ENCODE data around the gene LONP1.

The LONP1 gene

DNA sequence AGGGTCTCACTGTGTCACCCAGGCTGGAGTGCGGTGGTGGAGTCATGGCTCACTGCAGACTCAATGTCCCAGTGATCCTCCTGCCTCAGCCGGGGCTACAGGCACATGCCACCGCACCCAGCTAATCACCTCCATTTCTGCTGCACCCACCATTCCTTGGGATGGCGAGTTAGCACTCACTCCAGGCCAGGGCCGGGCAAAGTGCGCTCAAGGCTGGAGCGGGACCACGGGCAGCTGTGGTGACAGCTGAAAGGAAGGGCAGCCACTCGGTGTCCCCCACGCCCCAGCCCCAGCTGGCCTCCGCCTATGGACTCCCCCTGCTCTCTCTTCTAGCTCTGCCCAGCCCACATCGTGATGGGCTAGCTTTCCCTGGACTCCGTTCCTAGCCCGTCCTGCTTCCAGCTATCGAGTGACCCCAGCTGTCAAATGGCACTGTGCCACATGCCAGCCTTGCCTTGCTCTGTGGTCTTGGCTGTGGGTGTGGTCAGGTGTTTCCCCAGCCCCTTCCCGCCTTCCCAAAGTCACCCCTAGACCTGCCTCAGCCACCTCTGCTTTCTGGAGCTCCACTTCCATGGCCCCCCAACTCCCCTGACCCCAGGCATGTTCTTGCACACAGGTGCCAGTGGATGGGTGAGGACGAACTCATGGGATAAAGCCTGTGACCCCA is 43.7 kb downstream of the LONP1 start:
- no peak for DNase-seq
- H3K14ac ChIP-seq (ENCODE audit: low read length in 2 of 2) = no peak overlapping the region
- peak overlapping the region in 1 of 2 experiments; percentile 21 for H2BK12ac ChIP-seq (ENCODE audit: low read length in 2 of 2)
- peak overlapping the region; percentile 78 for H4K91ac ChIP-seq (ENCODE audit: low read length)
- no peak overlapping the region for H3K23ac ChIP-seq (ENCODE audit: low read length in 2 of 2)
- no peak overlapping the region for H2BK120ac ChIP-seq (ENCODE audit: low read depth, low read length)
- no peak overlapping the region for H3K4me3 ChIP-seq (ENCODE audit: insufficient read depth in 1 of 2, low read depth in 1 of 2, low read length in 2 of 2)
- H3K27me3 ChIP-seq (ENCODE audit: control insufficient read depth in 1 of 2, insufficient read depth in 1 of 2, low read length in 2 of 2) = no peaks in the 10 kb centered on the region
- peaks cover 14 to 39% of the 10 kb centered on the region in 2 experiments for H3K36me3 ChIP-seq (ENCODE audit: control insufficient read depth in 1 of 2, insufficient read depth in 2 of 2, low read depth in 1 of 2, low read length in 2 of 2)
- H3K27ac ChIP-seq (ENCODE audit: low read length, poor library complexity, severe bottlenecking) = no peak overlapping the region
- H3K9ac ChIP-seq (ENCODE audit: low read length) = no peak overlapping the region
- H3K18ac ChIP-seq (ENCODE audit: low read depth in 1 of 2, low read length in 2 of 2) = no peak overlapping the region
- no peak overlapping the region for H2AK5ac ChIP-seq (ENCODE audit: low read length, severe bottlenecking)
- peaks cover 19% of the 10 kb centered on the region for H3K79me1 ChIP-seq (replicated peaks; ENCODE audit: low read length, poor library complexity, severe bottlenecking)
- no peak overlapping the region for H3K4me2 ChIP-seq (ENCODE audit: low read length, poor library complexity, severe bottlenecking)
- WGBS = 94% methylated on average over 15 of the region's 17 CpGs
- no peak overlapping the region for H2AFZ ChIP-seq (ENCODE audit: low read depth, low read length)
- H3K9me3 ChIP-seq (ENCODE audit: control insufficient read depth, low read length) = no peaks in the 10 kb centered on the region
- no peak overlapping the region for H3K4ac ChIP-seq (ENCODE audit: low read depth in 1 of 2, low read length in 2 of 2)
- H2BK5ac ChIP-seq (ENCODE audit: low read depth, low read length, poor library complexity, severe bottlenecking) = no peak overlapping the region
- H2BK15ac ChIP-seq (ENCODE audit: low read depth, poor library complexity, severe bottlenecking) = no peak overlapping the region
- H4K8ac ChIP-seq (ENCODE audit: low read length) = no peak overlapping the region
- peaks cover 13% of the 10 kb centered on the region for H3K4me1 ChIP-seq (ENCODE audit: control insufficient read depth, insufficient read depth, low read depth, low read length)

DNA sequence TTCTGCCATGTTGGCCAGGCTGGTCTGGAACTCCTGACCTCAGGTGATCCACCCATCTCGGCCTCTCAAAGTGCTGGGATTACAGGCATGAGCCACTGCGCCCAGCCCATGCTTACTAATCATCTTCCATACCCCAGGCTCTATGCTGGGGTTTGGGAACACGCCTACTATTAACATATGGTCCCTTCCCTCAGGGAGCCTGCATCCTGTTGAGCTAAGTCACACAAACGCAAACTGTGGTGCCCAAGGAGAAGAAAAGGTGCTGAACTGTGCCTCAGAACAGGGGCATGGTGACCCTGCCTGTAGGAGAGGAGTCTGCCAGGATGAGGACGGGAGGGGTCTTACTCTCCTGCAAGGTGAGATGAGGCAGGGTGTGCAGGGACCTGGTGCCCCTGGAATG is 45.2 kb downstream of the LONP1 start:
- Histone ChIP-seq H3K27me3 (ENCODE audit: control insufficient read depth in 1 of 2, insufficient read depth in 1 of 2, low read length in 2 of 2) (no peaks in the 10 kb centered on the region), H3K14ac (ENCODE audit: low read length in 2 of 2) (no peak overlapping the region), H4K91ac (ENCODE audit: low read length) (peak overlapping the region; percentile 5), H3K4me2 (ENCODE audit: low read length, poor library complexity, severe bottlenecking) (no peak overlapping the region), H3K36me3 (ENCODE audit: control insufficient read depth in 1 of 2, insufficient read depth in 2 of 2, low read depth in 1 of 2, low read length in 2 of 2) (peaks cover 19 to 45% of the 10 kb centered on the region in 2 experiments), H3K18ac (ENCODE audit: low read depth in 1 of 2, low read length in 2 of 2) (no peak overlapping the region), H2AK5ac (ENCODE audit: low read length, severe bottlenecking) (no peak overlapping the region), H2BK12ac (ENCODE audit: low read length in 2 of 2) (no peak overlapping the region), H3K9ac (ENCODE audit: low read length) (no peak overlapping the region), H3K9me3 (ENCODE audit: control insufficient read depth, low read length) (no peaks in the 10 kb centered on the region), H2AFZ (ENCODE audit: low read depth, low read length) (no peak overlapping the region), H2BK120ac (ENCODE audit: low read depth, low read length) (no peak overlapping the region), H2BK15ac (ENCODE audit: low read depth, poor library complexity, severe bottlenecking) (no peak overlapping the region), H2BK5ac (ENCODE audit: low read depth, low read length, poor library complexity, severe bottlenecking) (no peak overlapping the region), H3K4me1 (ENCODE audit: control insufficient read depth, insufficient read depth, low read depth, low read length) (peaks cover 8% of the 10 kb centered on the region), H3K27ac (ENCODE audit: low read length, poor library complexity, severe bottlenecking) (no peak overlapping the region), H3K23ac (ENCODE audit: low read length in 2 of 2) (no peak overlapping the region), H4K8ac (ENCODE audit: low read length) (no peak overlapping the region), H3K79me1 (replicated peaks; ENCODE audit: low read length, poor library complexity, severe bottlenecking) (peaks cover 15% of the 10 kb centered on the region), H3K4me3 (ENCODE audit: insufficient read depth in 1 of 2, low read depth in 1 of 2, low read length in 2 of 2) (no peak overlapping the region), H3K4ac (ENCODE audit: low read depth in 1 of 2, low read length in 2 of 2) (no peak overlapping the region)
- no peak for DNase-seq
- WGBS = 86% methylated on average over 5 of the region's 5 CpGs

DNA sequence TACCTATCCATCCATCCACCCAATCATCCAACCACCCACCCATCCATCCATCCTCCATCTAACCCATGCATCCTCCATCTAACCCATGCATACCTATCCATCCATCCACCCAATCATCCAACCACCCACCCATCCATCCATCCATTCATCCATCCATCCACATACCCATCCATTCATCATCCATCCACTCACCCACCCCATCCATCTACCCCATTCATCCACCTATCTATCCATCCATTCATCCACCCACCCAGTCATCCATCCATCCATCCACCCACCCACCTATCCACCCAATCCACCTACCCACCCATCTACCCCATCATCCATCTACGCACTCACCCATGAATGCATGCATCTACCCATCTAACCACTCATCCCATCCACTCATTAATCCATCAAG is 46.2 kb downstream of the LONP1 start:
- Histone ChIP-seq H3K4me1 (ENCODE audit: control insufficient read depth, insufficient read depth, low read depth, low read length) (peaks cover 1% of the 10 kb centered on the region), H3K36me3 (ENCODE audit: control insufficient read depth in 1 of 2, insufficient read depth in 2 of 2, low read depth in 1 of 2, low read length in 2 of 2) (peaks cover 28 to 54% of the 10 kb centered on the region in 2 experiments), H3K18ac (ENCODE audit: low read depth in 1 of 2, low read length in 2 of 2) (no peak overlapping the region), H3K4ac (ENCODE audit: low read depth in 1 of 2, low read length in 2 of 2) (no peak overlapping the region), H2AFZ (ENCODE audit: low read depth, low read length) (no peak overlapping the region), H3K14ac (ENCODE audit: low read length in 2 of 2) (no peak overlapping the region), H3K4me3 (ENCODE audit: insufficient read depth in 1 of 2, low read depth in 1 of 2, low read length in 2 of 2) (no peak overlapping the region), H3K79me1 (replicated peaks; ENCODE audit: low read length, poor library complexity, severe bottlenecking) (peaks cover 15% of the 10 kb centered on the region), H2BK12ac (ENCODE audit: low read length in 2 of 2) (no peak overlapping the region), H2BK5ac (ENCODE audit: low read depth, low read length, poor library complexity, severe bottlenecking) (no peak overlapping the region), H2BK120ac (ENCODE audit: low read depth, low read length) (no peak overlapping the region), H3K27me3 (ENCODE audit: control insufficient read depth in 1 of 2, insufficient read depth in 1 of 2, low read length in 2 of 2) (no peaks in the 10 kb centered on the region), H3K4me2 (ENCODE audit: low read length, poor library complexity, severe bottlenecking) (no peak overlapping the region), H3K27ac (ENCODE audit: low read length, poor library complexity, severe bottlenecking) (no peak overlapping the region), H4K91ac (ENCODE audit: low read length) (no peak overlapping the region), H3K9ac (ENCODE audit: low read length) (no peak overlapping the region), H2AK5ac (ENCODE audit: low read length, severe bottlenecking) (no peak overlapping the region), H3K23ac (ENCODE audit: low read length in 2 of 2) (no peak overlapping the region), H2BK15ac (ENCODE audit: low read depth, poor library complexity, severe bottlenecking) (no peak overlapping the region), H4K8ac (ENCODE audit: low read length) (no peak overlapping the region), H3K9me3 (ENCODE audit: control insufficient read depth, low read length) (no peaks in the 10 kb centered on the region)
- WGBS = 100% methylated on average over 1 of the region's 1 CpG
- DNase-seq = no peak

DNA sequence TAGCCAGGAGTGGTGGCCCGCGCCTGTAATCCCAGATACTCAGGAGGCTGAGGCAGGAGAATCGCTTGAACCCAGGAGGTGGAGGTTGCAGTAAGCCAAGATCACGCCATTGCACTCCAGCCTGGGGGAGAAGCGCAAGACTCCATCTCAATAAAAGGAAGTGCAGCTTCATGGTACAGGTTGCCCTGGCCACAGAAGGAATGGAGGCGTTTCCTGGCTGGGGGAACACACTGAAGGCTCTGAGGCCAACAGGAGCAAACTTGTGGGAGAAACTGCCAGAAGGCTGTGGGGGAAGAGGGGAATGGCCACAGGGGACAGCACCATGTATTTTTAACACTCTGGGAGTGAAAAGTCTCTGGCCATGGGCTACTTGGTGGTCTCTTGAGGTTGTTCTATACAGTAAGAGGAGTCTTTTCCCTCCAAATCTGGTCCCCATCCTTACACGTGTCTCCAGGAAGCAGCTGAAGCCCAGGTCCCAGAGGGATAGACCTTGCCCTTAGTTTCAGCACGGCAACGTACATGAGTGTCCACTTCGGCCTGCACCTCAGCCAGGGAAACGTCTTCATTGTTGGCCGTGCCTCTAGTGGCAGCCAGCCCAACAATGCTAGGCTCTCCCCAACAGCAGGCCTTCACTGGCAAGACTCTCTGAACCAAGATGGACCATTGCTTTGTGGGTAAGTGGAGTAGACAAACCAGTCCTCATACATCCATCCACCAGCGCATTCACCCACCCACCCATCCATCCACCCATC is 47.1 kb downstream of the LONP1 start:
- 97% methylated on average over 13 of the region's 13 CpGs for WGBS

More for the DNA sequence above, 47.1 kb downstream of the LONP1 start:
- Histone ChIP-seq H2AFZ (ENCODE audit: low read depth, low read length) (no peak overlapping the region), H4K91ac (ENCODE audit: low read length) (no peak overlapping the region), H3K4me3 (ENCODE audit: insufficient read depth in 1 of 2, low read depth in 1 of 2, low read length in 2 of 2) (no peak overlapping the region), H2BK5ac (ENCODE audit: low read depth, low read length, poor library complexity, severe bottlenecking) (no peak overlapping the region), H2BK15ac (ENCODE audit: low read depth, poor library complexity, severe bottlenecking) (no peak overlapping the region), H3K23ac (ENCODE audit: low read length in 2 of 2) (no peak overlapping the region), H3K27me3 (ENCODE audit: control insufficient read depth in 1 of 2, insufficient read depth in 1 of 2, low read length in 2 of 2) (no peaks in the 10 kb centered on the region), H3K79me1 (replicated peaks; ENCODE audit: low read length, poor library complexity, severe bottlenecking) (peaks cover 12% of the 10 kb centered on the region), H3K9me3 (ENCODE audit: control insufficient read depth, low read length) (no peaks in the 10 kb centered on the region), H3K27ac (ENCODE audit: low read length, poor library complexity, severe bottlenecking) (no peak overlapping the region), H3K4ac (ENCODE audit: low read depth in 1 of 2, low read length in 2 of 2) (no peak overlapping the region), H2BK120ac (ENCODE audit: low read depth, low read length) (no peak overlapping the region), H3K36me3 (ENCODE audit: control insufficient read depth in 1 of 2, insufficient read depth in 2 of 2, low read depth in 1 of 2, low read length in 2 of 2) (peaks cover 31 to 54% of the 10 kb centered on the region in 2 experiments), H3K14ac (ENCODE audit: low read length in 2 of 2) (no peak overlapping the region), H2AK5ac (ENCODE audit: low read length, severe bottlenecking) (no peak overlapping the region), H3K18ac (ENCODE audit: low read depth in 1 of 2, low read length in 2 of 2) (no peak overlapping the region), H3K9ac (ENCODE audit: low read length) (no peak overlapping the region), H3K4me1 (ENCODE audit: control insufficient read depth, insufficient read depth, low read depth, low read length) (peaks cover 4% of the 10 kb centered on the region), H2BK12ac (ENCODE audit: low read length in 2 of 2) (no peak overlapping the region), H3K4me2 (ENCODE audit: low read length, poor library complexity, severe bottlenecking) (no peak overlapping the region), H4K8ac (ENCODE audit: low read length) (no peak overlapping the region)
- DNase-seq = no peak
